Spinal cord (tissue), 10 donors: Measurements from ENCODE around the gene DIS3L2. TPM values are rescaled to one million over a fixed set of nuclear protein-coding genes. Genes with fewer than 3 reads are reported as not detected.
A peak's percentile ranks its signal among the peaks of the same experiment; 100 is the strongest.

Experiments used
- DNase-seq, 6 donors: peaks; one replicate each; pipeline versions ENCODE4 v3.0.0 to v3.0.0-alpha.2; 2013 to 2015; ENCODE audit warnings: low spot score in 6 of 6, low read depth in 4 of 6
- H3K27ac ChIP-seq: one replicate; pipeline ENCODE4 v1.5.1; 2013; ENCODE audit warnings: low read depth, low read length, control low read depth
- H3K27me3 ChIP-seq: one replicate; pipeline ENCODE4 v1.6.1; 2013; ENCODE audit warnings: low read length; ENCODE audit not compliant: control insufficient read depth, insufficient read depth
- H3K36me3 ChIP-seq: one replicate; pipeline ENCODE4 v1.6.1; 2013; ENCODE audit warnings: low read length; ENCODE audit not compliant: control insufficient read depth, insufficient read depth
- H3K4me1 ChIP-seq: one replicate; pipeline ENCODE4 v1.6.1; 2013; ENCODE audit warnings: low read length; ENCODE audit not compliant: control insufficient read depth, insufficient read depth
- H3K4me3 ChIP-seq: one replicate; pipeline ENCODE4 v1.5.1; 2013; ENCODE audit warnings: low read depth, low read length, control low read depth
- H3K9me3 ChIP-seq: one replicate; pipeline ENCODE4 v1.6.1; 2013; ENCODE audit warnings: low read length; ENCODE audit not compliant: control insufficient read depth, insufficient read depth
- WGBS: methylation state at CpG from one replicate; pipeline ENCODE4 v1.1.5; 2013; ENCODE audit warnings: missing lambda C conversion rate; ENCODE audit not compliant: insufficient coverage; 5-methylcytosine and 5-hydroxymethylcytosine counted together
- polyA plus RNA-seq, 2 donors: library from polyadenylated mRNA; unstranded; fragments of 120-200 nt; gene quantifications; one replicate each; pipeline ENCODE4 v1.2.1, GENCODE V29; 2013; ENCODE audit not compliant: insufficient read length in 2 of 2
- total RNA-seq, 2 donors: library from RNA; depleted of rRNA in 1 of 2; stranded (reverse); fragments of 120-200 nt in 1 of 2; fragments of >200 nt in 1 of 2; gene quantifications; one replicate each; pipeline versions ENCODE4 v1.2.3 to v1.2.4, GENCODE V29; 2013 to 2014
- donor health status: healthy.

The DIS3L2 gene
- total and polyA plus RNA-seq, 4 donors, result 29.8 to 37.2 (median 33.2) TPM

GRCh38 chr2:232265329-232265728 lies 303.8 kb downstream of the DIS3L2 start:
- 33% methylated on average over 1 of the region's 5 CpGs for WGBS
- no peaks in the 10 kb centered on the region for H3K27me3 ChIP-seq
- no peaks in the 10 kb centered on the region for H3K9me3 ChIP-seq
- H3K4me1 ChIP-seq, result no peaks in the 10 kb centered on the region
- no peak overlapping the region for H3K4me3 ChIP-seq
- DNase-seq, result no peak
- peaks cover 19% of the 10 kb centered on the region for H3K36me3 ChIP-seq
- H3K27ac ChIP-seq, result no peak overlapping the region

- WGBS, result 76% methylated on average over 2 of the region's 4 CpGs
- Histone ChIP-seq H3K4me1 (no peaks in the 10 kb centered on the region), H3K4me3 (no peak overlapping the region), H3K27ac (no peak overlapping the region), H3K36me3 (peaks cover 8% of the 10 kb centered on the region), H3K9me3 (no peaks in the 10 kb centered on the region), H3K27me3 (no peaks in the 10 kb centered on the region)
- peak in 2 of 6 donors; percentile 45 to 94 for DNase-seq
These were observed 307.2 kb downstream of the DIS3L2 start for GRCh38 chr2:232268636-232269165.

DNA sequence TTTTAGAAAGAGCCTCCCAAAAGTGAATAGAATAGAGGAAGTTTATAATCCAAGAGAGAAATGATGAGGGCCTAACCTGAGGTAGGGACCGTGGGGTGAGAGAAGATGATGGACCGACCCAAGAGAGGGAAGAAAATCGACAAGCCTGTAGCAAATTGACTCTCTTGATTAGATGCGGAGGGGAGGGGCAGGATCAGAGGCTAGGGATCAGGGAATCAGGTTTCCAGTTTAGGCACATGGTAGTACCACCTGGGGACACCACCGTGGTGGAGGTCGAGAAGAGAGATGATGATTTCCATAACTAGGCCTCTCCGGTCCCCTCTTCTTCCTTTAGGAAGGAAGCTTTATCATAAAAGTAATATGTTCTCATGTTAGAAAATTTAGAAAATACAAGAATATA lies 308.4 kb downstream of the DIS3L2 start:
- H3K36me3 ChIP-seq, result peaks cover 2% of the 10 kb centered on the region
- no peaks in the 10 kb centered on the region for H3K27me3 ChIP-seq
- no peak overlapping the region for H3K4me3 ChIP-seq
- WGBS, result 95% methylated on average over 4 of the region's 7 CpGs
- peaks cover 2% of the 10 kb centered on the region for H3K4me1 ChIP-seq
- no peak overlapping the region for H3K27ac ChIP-seq
- no peak for DNase-seq
- no peaks in the 10 kb centered on the region for H3K9me3 ChIP-seq

DNA sequence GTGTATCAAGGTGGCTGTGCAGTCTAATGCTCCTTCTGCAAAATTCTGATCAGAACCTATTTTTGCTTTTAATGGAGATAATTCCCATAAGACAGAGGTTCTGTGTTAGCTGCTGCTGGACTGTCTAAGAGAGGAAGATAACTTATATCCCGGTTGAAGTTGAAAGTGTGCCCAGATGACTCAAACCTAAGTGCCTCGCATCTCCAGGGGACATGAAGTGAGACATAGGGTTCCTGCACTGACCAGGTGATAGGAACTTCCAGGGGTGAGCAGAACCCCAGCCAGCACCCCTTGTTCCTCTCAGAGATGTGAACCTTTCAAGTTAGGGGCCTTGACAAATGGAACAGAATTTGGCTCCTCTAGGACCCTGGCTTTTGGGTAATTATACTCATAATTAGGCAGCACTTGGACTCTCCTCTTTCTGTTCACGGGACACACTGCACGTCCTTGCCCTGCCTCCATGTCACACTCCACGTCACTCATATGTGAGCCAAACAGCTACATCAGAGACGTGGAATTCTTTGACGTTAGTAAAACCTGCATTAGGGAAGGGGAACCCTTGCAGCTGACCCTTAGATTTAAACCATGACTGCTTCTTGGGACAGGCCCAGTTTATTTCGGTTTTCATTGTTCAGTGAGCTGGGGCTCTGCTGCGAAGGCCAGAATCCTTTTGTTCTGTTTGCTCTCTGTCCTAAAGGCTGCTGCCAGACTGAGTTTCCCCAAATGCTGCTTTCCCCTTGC lies 312.6 kb downstream of the DIS3L2 start:
- Histone ChIP-seq H3K4me3 (no peak overlapping the region), H3K9me3 (no peaks in the 10 kb centered on the region), H3K27me3 (no peaks in the 10 kb centered on the region), H3K4me1 (peaks cover 15% of the 10 kb centered on the region), H3K27ac (no peak overlapping the region), H3K36me3 (peaks cover 2% of the 10 kb centered on the region)
- 55% methylated on average over 5 of the region's 9 CpGs for WGBS
- no peak for DNase-seq

- peaks cover 2% of the 10 kb centered on the region for H3K36me3 ChIP-seq
- WGBS, result 84% methylated on average over 3 of the region's 5 CpGs
- H3K4me1 ChIP-seq, result peaks cover 15% of the 10 kb centered on the region
- H3K4me3 ChIP-seq, result no peak overlapping the region
- H3K9me3 ChIP-seq, result no peaks in the 10 kb centered on the region
- no peak for DNase-seq
- no peak overlapping the region for H3K27ac ChIP-seq
- H3K27me3 ChIP-seq, result no peaks in the 10 kb centered on the region
These were observed 314.2 kb downstream of the DIS3L2 start for GRCh38 chr2:232275670-232276069.

DNA sequence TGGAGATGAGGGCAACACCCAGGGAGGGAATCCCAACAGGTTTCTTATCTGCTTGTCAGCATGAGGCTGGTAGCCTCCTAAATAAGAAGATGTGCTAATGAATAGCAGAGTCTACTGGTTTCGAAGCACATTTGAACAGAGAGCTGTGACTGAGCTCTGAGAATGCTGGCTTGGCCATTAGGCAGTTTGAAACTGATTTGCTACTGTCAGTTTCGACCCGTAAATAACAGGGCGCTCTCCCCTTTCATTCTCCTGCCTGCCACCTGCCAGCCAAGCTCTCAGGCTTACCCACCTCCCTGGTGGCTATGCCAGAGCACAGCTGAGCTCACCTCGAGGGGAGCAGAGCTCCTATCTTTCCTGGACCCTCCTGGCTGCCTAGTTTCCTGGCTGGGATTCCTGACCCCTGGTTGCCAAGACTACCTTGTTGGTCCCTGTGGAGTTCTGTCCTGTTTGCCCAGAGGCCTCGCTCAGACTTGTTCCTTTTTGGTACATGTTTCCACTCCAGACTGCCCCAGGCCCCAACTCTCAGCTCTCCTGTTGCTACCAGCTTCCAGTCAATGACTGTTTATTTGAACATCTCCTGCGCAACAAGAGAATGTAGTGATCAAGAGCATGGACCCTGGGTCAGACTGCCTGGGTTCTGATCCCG lies 314.7 kb downstream of the DIS3L2 start:
- Histone ChIP-seq H3K27me3 (no peaks in the 10 kb centered on the region), H3K9me3 (no peaks in the 10 kb centered on the region), H3K27ac (peak overlapping the region; percentile 58), H3K4me1 (peaks cover 15% of the 10 kb centered on the region), H3K36me3 (no peaks in the 10 kb centered on the region), H3K4me3 (no peak overlapping the region)
- 42% methylated on average over 8 of the region's 8 CpGs for WGBS
- peak in 2 of 6 donors; percentile 53 to 55 for DNase-seq

GRCh38 chr2:232276733-232277313 lies 315.3 kb downstream of the DIS3L2 start:
- Histone ChIP-seq H3K36me3 (no peaks in the 10 kb centered on the region), H3K4me1 (peaks cover 20% of the 10 kb centered on the region), H3K9me3 (no peaks in the 10 kb centered on the region), H3K27ac (peak overlapping the region; percentile 58), H3K27me3 (no peaks in the 10 kb centered on the region), H3K4me3 (no peak overlapping the region)
- WGBS, result 51% methylated on average over 6 of the region's 8 CpGs
- DNase-seq, result no peak

DNA sequence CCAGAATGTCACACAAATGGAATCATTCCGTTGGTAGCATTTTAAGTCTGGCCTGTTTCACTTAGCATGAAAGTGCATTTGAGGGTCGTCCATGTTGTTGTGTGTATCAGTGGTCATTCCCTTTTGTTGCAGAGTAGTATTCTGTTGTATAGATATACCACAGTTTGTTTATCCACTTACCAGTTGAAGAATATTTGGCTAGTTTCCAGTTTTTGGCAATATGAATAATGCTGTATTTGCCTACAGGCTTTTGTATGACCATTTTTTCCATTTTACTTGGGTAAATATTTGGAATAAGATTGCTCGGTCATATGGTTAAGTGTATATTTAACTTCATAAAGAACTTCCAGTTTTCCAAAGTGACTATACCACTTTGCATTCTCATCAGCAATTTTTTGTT lies 317.0 kb downstream of the DIS3L2 start:
- Histone ChIP-seq H3K27ac (no peak overlapping the region), H3K27me3 (no peaks in the 10 kb centered on the region)
- WGBS, result no CpG with 5 or more reads among the region's 3 CpGs

GRCh38 chr2:232280341-232280740 lies 318.8 kb downstream of the DIS3L2 start:
- peaks cover 33% of the 10 kb centered on the region for H3K4me1 ChIP-seq
- WGBS, result no CpG with 5 or more reads among the region's 1 CpG
- H3K27me3 ChIP-seq, result no peaks in the 10 kb centered on the region
- no peak overlapping the region for H3K4me3 ChIP-seq
- no peak for DNase-seq
- H3K36me3 ChIP-seq, result no peaks in the 10 kb centered on the region
- H3K27ac ChIP-seq, result no peak overlapping the region
- H3K9me3 ChIP-seq, result no peaks in the 10 kb centered on the region

More for the DNA sequence above, 317.0 kb downstream of the DIS3L2 start:
- Histone ChIP-seq H3K9me3 (no peaks in the 10 kb centered on the region), H3K36me3 (no peaks in the 10 kb centered on the region), H3K4me3 (no peak overlapping the region), H3K4me1 (peaks cover 34% of the 10 kb centered on the region)
- DNase-seq, result no peak
